Measurements from ENCODE around the gene MCEMP1.

DNA sequence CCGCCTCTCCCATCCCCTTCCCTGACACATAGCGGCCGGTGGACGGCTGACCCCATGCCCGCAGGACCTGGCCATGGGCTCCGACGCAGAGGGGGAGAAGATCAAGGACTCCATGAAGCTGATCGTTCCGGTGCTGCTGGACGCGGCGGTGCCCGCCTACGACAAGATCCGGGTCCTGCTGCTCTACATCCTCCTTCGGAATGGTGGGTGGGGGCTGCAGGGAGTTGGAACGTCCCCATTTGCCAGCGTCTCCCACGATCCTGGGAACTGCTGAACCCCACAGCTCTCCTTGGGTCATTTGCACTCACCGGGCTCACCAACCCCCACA, 32.4 kb upstream of the MCEMP1 start:
- TF ChIP-seq EZH2 (IDR thresholded peaks at IDR 0.05; ENCODE audit: borderline replicate concordance), result no peak
- TF ChIP-seq, protein P1, sequence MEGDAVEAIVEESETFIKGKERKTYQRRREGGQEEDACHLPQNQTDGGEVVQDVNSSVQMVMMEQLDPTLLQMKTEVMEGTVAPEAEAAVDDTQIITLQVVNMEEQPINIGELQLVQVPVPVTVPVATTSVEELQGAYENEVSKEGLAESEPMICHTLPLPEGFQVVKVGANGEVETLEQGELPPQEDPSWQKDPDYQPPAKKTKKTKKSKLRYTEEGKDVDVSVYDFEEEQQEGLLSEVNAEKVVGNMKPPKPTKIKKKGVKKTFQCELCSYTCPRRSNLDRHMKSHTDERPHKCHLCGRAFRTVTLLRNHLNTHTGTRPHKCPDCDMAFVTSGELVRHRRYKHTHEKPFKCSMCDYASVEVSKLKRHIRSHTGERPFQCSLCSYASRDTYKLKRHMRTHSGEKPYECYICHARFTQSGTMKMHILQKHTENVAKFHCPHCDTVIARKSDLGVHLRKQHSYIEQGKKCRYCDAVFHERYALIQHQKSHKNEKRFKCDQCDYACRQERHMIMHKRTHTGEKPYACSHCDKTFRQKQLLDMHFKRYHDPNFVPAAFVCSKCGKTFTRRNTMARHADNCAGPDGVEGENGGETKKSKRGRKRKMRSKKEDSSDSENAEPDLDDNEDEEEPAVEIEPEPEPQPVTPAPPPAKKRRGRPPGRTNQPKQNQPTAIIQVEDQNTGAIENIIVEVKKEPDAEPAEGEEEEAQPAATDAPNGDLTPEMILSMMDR (IDR thresholded peaks at IDR 0.05; ENCODE audit: poor library complexity), result no peak
- no peak for TF ChIP-seq EZH2phosphoT487 (IDR thresholded peaks at IDR 0.05; ENCODE audit: low read depth, severe bottlenecking, unreplicated experiment)
